Testis (tissue), 2 donors: ENCODE measurements around the gene AGK.

Experiments used
- POLR2A ChIP-seq: fragments of 450-650 bp; IDR thresholded peaks from one replicate; pipeline ENCODE4 v1.6.1; 2017; ENCODE audit warnings: antibody characterized with exemption, mild to moderate bottlenecking, moderate library complexity
- TF ChIP-seq, protein P1 (sequence below), 3 experiments: fragments of 450-650 bp in 2 of 3; fragments of 200-600 bp in 1 of 3; sonication (generic) in 1 of 3; IDR thresholded peaks; one replicate each; pipeline ENCODE4 v1.5.1; 2016 to 2019; ENCODE audit warnings: antibody characterized with exemption in 3 of 3, mild to moderate bottlenecking in 2 of 3, moderate library complexity in 1 of 3

DNA sequence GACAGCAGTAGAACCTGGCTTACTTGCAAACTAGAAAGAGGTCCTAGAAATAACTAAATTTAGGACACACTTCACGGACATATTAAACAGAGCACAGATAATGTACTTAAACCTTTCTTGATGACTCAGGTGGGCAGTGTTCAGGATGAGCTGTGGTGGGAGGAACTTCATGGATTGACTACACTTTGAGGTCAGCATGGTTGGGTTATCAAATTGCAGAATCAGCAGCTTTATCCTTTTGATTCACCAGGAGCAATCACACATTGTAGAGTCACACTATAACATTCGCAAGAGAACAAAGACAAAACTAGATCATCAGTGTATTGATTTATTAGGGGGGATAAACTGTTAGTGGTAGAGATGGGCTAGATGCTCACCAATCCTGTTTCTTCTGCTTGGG lies 38.6 kb upstream of the AGK start:
- TF ChIP-seq, protein P1, sequence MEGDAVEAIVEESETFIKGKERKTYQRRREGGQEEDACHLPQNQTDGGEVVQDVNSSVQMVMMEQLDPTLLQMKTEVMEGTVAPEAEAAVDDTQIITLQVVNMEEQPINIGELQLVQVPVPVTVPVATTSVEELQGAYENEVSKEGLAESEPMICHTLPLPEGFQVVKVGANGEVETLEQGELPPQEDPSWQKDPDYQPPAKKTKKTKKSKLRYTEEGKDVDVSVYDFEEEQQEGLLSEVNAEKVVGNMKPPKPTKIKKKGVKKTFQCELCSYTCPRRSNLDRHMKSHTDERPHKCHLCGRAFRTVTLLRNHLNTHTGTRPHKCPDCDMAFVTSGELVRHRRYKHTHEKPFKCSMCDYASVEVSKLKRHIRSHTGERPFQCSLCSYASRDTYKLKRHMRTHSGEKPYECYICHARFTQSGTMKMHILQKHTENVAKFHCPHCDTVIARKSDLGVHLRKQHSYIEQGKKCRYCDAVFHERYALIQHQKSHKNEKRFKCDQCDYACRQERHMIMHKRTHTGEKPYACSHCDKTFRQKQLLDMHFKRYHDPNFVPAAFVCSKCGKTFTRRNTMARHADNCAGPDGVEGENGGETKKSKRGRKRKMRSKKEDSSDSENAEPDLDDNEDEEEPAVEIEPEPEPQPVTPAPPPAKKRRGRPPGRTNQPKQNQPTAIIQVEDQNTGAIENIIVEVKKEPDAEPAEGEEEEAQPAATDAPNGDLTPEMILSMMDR (IDR thresholded peaks at IDR 0.05), result no peak
- TF ChIP-seq POLR2A, result no peak
